GM12878 (cell line): ENCODE results near the gene LIX1L. TPM values are rescaled to one million over a fixed set of nuclear protein-coding genes. Genes with fewer than 3 reads are reported as not detected.

Experiments
- BHLHE40 ChIP-seq, 2 experiments: fragments of 450-650 bp in 1 of 2; IDR thresholded peaks; 2 replicates each; pipeline ENCODE4 v1.6.1; 2011 to 2017; ENCODE audit warnings: low read depth in 2 of 2, borderline replicate concordance in 1 of 2, improper control_type of control experiment in 1 of 2, low read length in 1 of 2, mild to moderate bottlenecking in 1 of 2
- JUNB ChIP-seq: IDR thresholded peaks from 2 replicates; pipeline ENCODE4 v1.6.1; 2016; ENCODE audit warnings: antibody characterized with exemption, mild to moderate bottlenecking
- LARP7 ChIP-seq: fragments of 450-650 bp; IDR thresholded peaks from 2 replicates; pipeline ENCODE4 v1.6.1; 2017; ENCODE audit warnings: mild to moderate bottlenecking
- MEF2B ChIP-seq: fragments of 450-650 bp; IDR thresholded peaks from 2 replicates; pipeline ENCODE4 v1.6.1; 2018; ENCODE audit warnings: mild to moderate bottlenecking, moderate library complexity; ENCODE audit not compliant: partially characterized antibody, poor library complexity, severe bottlenecking
- MTA3 ChIP-seq: IDR thresholded peaks from 2 replicates; pipeline ENCODE4 v1.6.1; 2012; ENCODE audit warnings: low read length, inconsistent platforms, borderline replicate concordance
- NFXL1 ChIP-seq: fragments of 450-650 bp; IDR thresholded peaks from 2 replicates; pipeline ENCODE4 v1.6.1; 2017; ENCODE audit warnings: antibody characterized with exemption, mild to moderate bottlenecking, borderline replicate concordance
- POLR2A ChIP-seq: IDR thresholded peaks from 2 replicates; pipeline ENCODE4 v1.6.1; 2011; ENCODE audit warnings: low read depth, mild to moderate bottlenecking, low read length
- RBBP5 ChIP-seq: fragments of 200-600 bp; sonication (generic); conservative IDR thresholded peaks from 2 replicates; pipeline ENCODE4 v1.6.1; 2016
- SIN3A ChIP-seq: IDR thresholded peaks from 2 replicates; pipeline ENCODE4 v1.6.1; 2012; ENCODE audit warnings: low read depth, low read length, improper control_type of control experiment
- SIX5 ChIP-seq: IDR thresholded peaks from 2 replicates; pipeline ENCODE4 v1.6.1; 2011; ENCODE audit warnings: mild to moderate bottlenecking, low read depth, low read length, moderate library complexity; ENCODE audit not compliant: severe bottlenecking
- TAF1 ChIP-seq: IDR thresholded peaks from 2 replicates; pipeline ENCODE4 v1.6.1; 2011; ENCODE audit warnings: mild to moderate bottlenecking, low read depth, low read length, borderline replicate concordance
- ZNF622 ChIP-seq: fragments of 450-650 bp; IDR thresholded peaks from 2 replicates; pipeline ENCODE4 v1.6.1; 2017; ENCODE audit warnings: mild to moderate bottlenecking, inconsistent platforms
- polyA plus RNA-seq, 11 experiments: library from polyadenylated mRNA; depleted of rRNA in 4 of 11; unstranded in 6 of 11; stranded (reverse) in 5 of 11; fragments of >200 nt; fragmentation: Nextera tagmentation in 4 of 11; fragmentation: Illumina TruSeq in 1 of 11; extraction: Ambion mirVana in 4 of 11; extraction: Trizol in 1 of 11; gene quantifications; 1 replicate in 1 of 11; 2 replicates in 10 of 11; pipeline versions ENCODE4 v1.2.1 to v1.2.3, GENCODE V29; 2011 to 2016; ENCODE audit warnings: inconsistent platforms in 2 of 11, missing spikeins in 2 of 11, low read depth in 1 of 11
- total RNA-seq, 4 experiments: library from RNA; depleted of rRNA in 3 of 4; stranded (reverse); fragments of >200 nt in 3 of 4; fragmentation: Illumina TruSeq in 1 of 4; extraction: Trizol in 1 of 4; gene quantifications; 2 replicates each; pipeline versions ENCODE4 v1.2.1 to v1.2.3, GENCODE V29; 2013 to 2021
- TF ChIP-seq, protein P1 (sequence below): fragments of 150-350 bp; IDR thresholded peaks from 2 replicates; pipeline ENCODE4 v1.6.1; 2016; ENCODE audit warnings: low read depth, low read length
- TF ChIP-seq, protein P2 (sequence below): IDR thresholded peaks from 2 replicates; pipeline ENCODE4 v1.6.1; 2012; ENCODE audit warnings: low read length, inconsistent platforms
- TF ChIP-seq, protein P3 (sequence below): IDR thresholded peaks from 2 replicates; pipeline ENCODE4 v1.6.1; 2012; ENCODE audit warnings: improper control_type of control experiment, low read depth, low read length; ENCODE audit not compliant: insufficient replicate concordance
- TF ChIP-seq, protein P4 (sequence below): IDR thresholded peaks from 2 replicates; pipeline ENCODE4 v1.6.1; 2012; ENCODE audit warnings: low read depth, low read length, improper control_type of control experiment
- TF ChIP-seq, protein P5 (sequence below): fragments of 150-350 bp; IDR thresholded peaks from 2 replicates; pipeline ENCODE4 v1.6.1; 2014; ENCODE audit warnings: mild to moderate bottlenecking, low read depth, low read length

Gene LIX1L
- total and polyA plus RNA-seq, 10 of the 15 experiments (the other 5 are each of a cell fraction or from before 2014, with no cell fraction given): 5.5 to 48.2 (median 15.3) TPM

DNA sequence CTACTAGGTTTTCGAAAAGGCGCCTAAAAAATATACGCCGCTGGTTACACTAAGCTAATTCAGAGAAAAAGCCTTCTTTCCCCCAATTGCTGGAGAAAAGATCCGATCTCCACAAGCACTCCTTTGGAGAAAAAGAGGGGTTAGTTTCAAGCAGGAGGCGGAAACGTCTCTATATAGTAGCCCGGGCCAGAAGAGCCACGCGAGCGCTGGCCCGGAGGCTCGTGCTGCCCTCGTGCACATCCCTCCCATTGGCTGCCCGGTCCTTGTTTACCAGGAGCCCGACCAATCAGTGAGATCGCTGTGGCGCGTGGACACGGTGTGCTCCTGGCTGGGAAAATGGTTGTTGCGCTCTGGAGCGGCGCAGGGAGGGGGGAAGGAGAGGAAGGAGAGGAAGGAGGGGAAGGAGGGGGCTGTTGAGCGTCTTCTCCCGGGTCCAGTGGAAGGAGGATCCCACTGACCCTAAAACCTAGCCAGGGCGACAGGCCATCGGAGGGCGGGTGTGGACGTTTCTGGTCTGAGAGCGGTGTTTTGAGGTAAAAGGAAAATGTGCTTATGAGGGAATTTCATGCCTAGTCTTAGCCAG lies 38.7 kb upstream of the LIX1L start, which contains the start of gene TXNIP (continued):
- TF ChIP-seq, protein P1, sequence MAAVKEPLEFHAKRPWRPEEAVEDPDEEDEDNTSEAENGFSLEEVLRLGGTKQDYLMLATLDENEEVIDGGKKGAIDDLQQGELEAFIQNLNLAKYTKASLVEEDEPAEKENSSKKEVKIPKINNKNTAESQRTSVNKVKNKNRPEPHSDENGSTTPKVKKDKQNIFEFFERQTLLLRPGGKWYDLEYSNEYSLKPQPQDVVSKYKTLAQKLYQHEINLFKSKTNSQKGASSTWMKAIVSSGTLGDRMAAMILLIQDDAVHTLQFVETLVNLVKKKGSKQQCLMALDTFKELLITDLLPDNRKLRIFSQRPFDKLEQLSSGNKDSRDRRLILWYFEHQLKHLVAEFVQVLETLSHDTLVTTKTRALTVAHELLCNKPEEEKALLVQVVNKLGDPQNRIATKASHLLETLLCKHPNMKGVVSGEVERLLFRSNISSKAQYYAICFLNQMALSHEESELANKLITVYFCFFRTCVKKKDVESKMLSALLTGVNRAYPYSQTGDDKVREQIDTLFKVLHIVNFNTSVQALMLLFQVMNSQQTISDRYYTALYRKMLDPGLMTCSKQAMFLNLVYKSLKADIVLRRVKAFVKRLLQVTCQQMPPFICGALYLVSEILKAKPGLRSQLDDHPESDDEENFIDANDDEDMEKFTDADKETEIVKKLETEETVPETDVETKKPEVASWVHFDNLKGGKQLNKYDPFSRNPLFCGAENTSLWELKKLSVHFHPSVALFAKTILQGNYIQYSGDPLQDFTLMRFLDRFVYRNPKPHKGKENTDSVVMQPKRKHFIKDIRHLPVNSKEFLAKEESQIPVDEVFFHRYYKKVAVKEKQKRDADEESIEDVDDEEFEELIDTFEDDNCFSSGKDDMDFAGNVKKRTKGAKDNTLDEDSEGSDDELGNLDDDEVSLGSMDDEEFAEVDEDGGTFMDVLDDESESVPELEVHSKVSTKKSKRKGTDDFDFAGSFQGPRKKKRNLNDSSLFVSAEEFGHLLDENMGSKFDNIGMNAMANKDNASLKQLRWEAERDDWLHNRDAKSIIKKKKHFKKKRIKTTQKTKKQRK: no peak
- TF ChIP-seq BHLHE40 (IDR thresholded peaks at IDR 0.05; ENCODE audit: borderline replicate concordance in 1 of 2, low read depth in 2 of 2, low read length in 1 of 2) (peak; percentile 98 to 99), ZNF622 (no peak), MEF2B (no peak), RBBP5 (no peak), NFXL1 (no peak), SIX5 (no peak), SIN3A (no peak; the same call in none of the 2 replicates), LARP7 (no peak), JUNB (0 out of 2 replicates have a peak, but pooled peaks have one; percentile 35), POLR2A (peak; percentile 86), MTA3 (peak; percentile 73; the same call in 1 of the 2 replicates), TAF1 (peak; percentile 94)
- TF ChIP-seq, protein P2, sequence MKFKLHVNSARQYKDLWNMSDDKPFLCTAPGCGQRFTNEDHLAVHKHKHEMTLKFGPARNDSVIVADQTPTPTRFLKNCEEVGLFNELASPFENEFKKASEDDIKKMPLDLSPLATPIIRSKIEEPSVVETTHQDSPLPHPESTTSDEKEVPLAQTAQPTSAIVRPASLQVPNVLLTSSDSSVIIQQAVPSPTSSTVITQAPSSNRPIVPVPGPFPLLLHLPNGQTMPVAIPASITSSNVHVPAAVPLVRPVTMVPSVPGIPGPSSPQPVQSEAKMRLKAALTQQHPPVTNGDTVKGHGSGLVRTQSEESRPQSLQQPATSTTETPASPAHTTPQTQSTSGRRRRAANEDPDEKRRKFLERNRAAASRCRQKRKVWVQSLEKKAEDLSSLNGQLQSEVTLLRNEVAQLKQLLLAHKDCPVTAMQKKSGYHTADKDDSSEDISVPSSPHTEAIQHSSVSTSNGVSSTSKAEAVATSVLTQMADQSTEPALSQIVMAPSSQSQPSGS: 0 out of 2 replicates have a peak, but pooled peaks have one; percentile 50
- TF ChIP-seq, protein P3, sequence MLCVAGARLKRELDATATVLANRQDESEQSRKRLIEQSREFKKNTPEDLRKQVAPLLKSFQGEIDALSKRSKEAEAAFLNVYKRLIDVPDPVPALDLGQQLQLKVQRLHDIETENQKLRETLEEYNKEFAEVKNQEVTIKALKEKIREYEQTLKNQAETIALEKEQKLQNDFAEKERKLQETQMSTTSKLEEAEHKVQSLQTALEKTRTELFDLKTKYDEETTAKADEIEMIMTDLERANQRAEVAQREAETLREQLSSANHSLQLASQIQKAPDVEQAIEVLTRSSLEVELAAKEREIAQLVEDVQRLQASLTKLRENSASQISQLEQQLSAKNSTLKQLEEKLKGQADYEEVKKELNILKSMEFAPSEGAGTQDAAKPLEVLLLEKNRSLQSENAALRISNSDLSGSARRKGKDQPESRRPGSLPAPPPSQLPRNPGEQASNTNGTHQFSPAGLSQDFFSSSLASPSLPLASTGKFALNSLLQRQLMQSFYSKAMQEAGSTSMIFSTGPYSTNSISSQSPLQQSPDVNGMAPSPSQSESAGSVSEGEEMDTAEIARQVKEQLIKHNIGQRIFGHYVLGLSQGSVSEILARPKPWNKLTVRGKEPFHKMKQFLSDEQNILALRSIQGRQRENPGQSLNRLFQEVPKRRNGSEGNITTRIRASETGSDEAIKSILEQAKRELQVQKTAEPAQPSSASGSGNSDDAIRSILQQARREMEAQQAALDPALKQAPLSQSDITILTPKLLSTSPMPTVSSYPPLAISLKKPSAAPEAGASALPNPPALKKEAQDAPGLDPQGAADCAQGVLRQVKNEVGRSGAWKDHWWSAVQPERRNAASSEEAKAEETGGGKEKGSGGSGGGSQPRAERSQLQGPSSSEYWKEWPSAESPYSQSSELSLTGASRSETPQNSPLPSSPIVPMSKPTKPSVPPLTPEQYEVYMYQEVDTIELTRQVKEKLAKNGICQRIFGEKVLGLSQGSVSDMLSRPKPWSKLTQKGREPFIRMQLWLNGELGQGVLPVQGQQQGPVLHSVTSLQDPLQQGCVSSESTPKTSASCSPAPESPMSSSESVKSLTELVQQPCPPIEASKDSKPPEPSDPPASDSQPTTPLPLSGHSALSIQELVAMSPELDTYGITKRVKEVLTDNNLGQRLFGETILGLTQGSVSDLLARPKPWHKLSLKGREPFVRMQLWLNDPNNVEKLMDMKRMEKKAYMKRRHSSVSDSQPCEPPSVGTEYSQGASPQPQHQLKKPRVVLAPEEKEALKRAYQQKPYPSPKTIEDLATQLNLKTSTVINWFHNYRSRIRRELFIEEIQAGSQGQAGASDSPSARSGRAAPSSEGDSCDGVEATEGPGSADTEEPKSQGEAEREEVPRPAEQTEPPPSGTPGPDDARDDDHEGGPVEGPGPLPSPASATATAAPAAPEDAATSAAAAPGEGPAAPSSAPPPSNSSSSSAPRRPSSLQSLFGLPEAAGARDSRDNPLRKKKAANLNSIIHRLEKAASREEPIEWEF: no peak
- TF ChIP-seq, protein P4, sequence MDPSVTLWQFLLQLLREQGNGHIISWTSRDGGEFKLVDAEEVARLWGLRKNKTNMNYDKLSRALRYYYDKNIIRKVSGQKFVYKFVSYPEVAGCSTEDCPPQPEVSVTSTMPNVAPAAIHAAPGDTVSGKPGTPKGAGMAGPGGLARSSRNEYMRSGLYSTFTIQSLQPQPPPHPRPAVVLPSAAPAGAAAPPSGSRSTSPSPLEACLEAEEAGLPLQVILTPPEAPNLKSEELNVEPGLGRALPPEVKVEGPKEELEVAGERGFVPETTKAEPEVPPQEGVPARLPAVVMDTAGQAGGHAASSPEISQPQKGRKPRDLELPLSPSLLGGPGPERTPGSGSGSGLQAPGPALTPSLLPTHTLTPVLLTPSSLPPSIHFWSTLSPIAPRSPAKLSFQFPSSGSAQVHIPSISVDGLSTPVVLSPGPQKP: no peak
- TF ChIP-seq, protein P5, sequence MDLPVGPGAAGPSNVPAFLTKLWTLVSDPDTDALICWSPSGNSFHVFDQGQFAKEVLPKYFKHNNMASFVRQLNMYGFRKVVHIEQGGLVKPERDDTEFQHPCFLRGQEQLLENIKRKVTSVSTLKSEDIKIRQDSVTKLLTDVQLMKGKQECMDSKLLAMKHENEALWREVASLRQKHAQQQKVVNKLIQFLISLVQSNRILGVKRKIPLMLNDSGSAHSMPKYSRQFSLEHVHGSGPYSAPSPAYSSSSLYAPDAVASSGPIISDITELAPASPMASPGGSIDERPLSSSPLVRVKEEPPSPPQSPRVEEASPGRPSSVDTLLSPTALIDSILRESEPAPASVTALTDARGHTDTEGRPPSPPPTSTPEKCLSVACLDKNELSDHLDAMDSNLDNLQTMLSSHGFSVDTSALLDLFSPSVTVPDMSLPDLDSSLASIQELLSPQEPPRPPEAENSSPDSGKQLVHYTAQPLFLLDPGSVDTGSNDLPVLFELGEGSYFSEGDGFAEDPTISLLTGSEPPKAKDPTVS: no peak
